NCI-H510A treated with DMSO at 0.1 percent for 48 hours (cell line): ENCODE results near the gene GIT1.

ENCODE experiments used
- DNase-seq: peaks from one replicate; lab custom pipeline; 2025; lab: John Stamatoyannopoulos, UW

The GIT1 gene

GRCh38 chr17:29616300-29617048 lies 27.0 kb upstream of the GIT1 start:
- no peak for DNase-seq

- no peak for DNase-seq
Measured at GRCh38 chr17:29615492-29616299, 26.2 kb upstream of the GIT1 start.

DNA sequence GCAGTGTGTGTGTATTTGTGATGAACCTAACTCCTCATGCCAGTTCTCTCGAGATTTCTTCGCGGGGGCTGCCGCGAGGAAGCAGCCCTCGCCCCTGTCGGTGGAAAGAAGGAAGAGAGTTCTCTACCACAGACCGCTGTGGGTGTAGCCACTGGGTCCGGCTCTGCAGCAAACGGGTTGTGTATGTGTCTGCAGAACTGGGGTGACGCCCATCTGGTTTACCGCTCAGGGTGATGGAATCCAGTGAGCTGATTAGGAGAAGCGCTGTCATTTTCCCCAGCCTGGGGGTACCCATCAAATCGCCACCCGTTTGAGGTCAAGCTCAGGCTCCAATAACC lies 25.6 kb upstream of the GIT1 start:
- no peak for DNase-seq

GRCh38 chr17:29614349-29615047 lies 25.1 kb upstream of the GIT1 start:
- no peak for DNase-seq

GRCh38 chr17:29613856-29614255 lies 24.4 kb upstream of the GIT1 start:
- DNase-seq, result no peak

DNA sequence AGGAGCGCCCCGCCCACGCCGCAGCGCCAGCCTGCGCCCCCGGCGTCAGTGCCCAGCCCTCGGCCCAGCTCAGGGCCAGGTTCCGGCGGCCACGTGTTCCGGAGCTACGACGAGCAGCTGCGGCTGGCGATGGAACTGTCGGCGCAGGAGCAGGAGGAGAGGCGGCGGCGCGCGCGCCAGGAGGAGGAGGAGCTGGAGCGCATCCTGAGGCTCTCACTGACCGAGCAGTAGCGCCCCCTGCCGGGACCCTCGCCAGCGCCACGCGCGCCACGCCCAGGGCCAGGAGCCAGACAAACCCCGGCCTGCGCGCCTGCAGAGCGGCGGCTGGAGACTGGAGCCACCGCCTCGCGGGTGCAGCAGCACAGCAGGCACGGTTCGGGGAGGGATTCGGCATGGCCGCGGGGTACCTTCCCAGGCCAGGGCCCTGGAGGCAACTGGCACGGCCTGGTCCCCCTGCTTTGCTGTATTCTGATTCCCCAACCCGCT lies 23.9 kb upstream of the GIT1 start:
- DNase-seq, result no peak

DNA sequence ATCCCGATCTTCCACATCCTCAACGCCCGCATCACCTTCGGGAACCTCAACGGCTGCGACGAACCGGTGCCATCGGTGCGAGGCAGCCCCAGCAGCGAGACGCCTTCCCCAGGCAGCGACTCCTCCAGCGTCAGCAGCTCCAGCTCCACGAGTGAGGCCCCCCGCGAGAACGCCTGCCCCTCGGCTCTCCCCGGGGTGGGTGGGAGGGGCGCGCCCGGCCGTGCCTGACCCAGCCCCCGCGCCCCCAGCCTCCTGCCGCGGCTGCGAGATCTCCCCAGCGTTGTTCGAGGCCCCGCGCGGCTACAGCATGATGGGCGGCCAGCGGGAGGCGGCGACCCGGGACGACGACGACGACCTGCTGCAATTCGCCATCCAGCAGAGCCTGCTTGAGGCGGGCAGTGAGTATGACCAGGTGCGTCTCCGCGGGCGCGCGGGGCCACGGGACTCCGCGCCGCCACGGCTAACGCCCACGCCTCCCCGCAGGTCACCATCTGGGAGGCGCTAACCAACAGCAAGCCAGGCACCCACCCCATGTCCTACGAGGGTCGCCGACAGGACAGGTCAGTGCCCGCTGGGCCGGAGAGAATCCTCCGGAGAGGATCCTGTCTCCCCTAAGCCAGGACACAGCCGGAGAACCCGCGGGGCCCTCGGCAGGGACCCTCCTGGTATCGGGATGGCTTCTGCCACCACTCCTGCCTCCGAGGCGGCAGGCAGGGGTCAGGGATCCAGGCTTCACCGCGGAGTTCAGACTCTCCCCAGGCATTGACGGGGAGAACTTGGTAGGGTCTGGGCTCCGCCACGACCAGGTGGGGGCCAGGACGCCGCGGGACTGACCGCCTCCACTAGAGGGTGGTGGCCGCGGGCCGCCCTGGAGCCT lies 23.2 kb upstream of the GIT1 start:
- no peak for DNase-seq

GRCh38 chr17:29612094-29612403 lies 22.6 kb upstream of the GIT1 start:
- no peak for DNase-seq

- DNase-seq, result no peak
Measured at GRCh38 chr17:29611351-29612093, 22.1 kb upstream of the GIT1 start.

DNA sequence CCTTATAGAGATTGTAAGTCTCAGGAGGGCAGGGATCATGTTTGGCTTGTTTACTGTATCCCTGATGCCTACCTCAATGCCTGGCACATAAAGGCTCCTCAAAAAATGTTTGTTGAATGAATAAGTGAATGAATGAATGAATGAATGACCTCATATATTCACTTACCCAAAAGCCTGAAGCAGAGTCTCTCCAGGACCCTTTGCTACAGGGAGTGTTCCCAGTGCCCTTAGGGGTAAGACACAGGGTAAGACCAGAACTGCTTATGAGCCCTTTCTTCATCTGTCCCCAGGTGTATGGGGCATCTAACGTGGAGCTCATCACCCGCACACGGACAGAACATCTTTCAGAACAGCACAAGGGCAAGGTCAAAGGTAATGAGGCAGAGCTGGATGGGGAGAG lies 20.9 kb upstream of the GIT1 start:
- no peak for DNase-seq

DNA sequence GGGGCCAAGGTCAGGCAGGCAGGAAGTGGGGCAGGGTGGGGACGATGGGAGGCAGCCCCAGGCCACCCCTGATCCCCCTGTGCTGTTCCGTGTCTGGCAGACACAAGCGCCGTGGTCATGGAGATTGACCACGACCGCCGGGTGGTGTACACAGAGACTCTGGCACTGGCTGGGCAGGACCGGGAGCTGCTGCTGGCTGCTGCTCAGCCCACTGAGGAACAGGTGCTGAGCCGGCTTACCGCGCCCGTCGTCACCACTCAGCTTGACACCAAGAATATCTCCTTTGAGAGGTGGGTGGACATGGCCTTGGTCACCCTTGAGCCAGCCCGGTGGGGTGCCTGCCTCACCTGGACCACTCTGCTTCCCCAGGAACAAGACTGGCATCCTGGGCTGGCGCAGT lies 19.5 kb upstream of the GIT1 start:
- no peak for DNase-seq

DNA sequence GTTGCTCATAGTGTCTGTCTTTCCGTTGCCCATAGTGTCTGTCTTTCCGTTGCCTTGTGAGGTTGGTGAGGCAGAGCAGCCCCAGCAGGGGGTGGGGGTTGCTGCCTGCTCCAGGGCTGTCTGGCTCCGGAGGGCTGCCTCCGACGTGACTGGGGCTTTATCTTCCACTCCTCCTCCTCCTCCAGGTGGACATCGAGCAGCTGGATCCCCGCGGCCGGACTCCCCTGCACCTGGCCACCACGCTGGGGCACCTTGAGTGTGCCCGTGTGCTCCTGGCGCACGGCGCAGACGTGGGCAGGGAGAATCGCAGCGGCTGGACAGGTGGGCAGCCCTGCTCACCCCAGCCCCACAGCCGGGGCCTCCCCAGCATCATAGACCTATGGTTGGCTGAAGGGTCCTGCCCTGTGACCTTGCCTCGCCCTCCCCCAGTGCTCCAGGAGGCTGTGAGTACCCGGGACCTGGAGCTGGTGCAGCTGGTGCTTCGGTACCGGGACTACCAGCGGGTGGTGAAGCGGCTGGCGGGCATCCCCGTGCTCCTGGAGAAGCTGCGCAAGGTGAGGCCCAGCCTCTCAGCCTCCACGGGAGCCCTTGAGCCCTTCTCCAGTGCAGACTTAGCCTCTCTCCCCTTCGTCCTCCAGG lies 18.2 kb upstream of the GIT1 start:
- no peak for DNase-seq

- no peak for DNase-seq
Measured at GRCh38 chr17:29603109-29603674, 13.7 kb upstream of the GIT1 start.

- no peak for DNase-seq
Measured at GRCh38 chr17:29597361-29598172, 8.1 kb upstream of the GIT1 start.

GRCh38 chr17:29596811-29597210 lies 7.4 kb upstream of the GIT1 start:
- no peak for DNase-seq

GRCh38 chr17:29595943-29596774 lies 6.7 kb upstream of the GIT1 start:
- DNase-seq, result no peak

DNA sequence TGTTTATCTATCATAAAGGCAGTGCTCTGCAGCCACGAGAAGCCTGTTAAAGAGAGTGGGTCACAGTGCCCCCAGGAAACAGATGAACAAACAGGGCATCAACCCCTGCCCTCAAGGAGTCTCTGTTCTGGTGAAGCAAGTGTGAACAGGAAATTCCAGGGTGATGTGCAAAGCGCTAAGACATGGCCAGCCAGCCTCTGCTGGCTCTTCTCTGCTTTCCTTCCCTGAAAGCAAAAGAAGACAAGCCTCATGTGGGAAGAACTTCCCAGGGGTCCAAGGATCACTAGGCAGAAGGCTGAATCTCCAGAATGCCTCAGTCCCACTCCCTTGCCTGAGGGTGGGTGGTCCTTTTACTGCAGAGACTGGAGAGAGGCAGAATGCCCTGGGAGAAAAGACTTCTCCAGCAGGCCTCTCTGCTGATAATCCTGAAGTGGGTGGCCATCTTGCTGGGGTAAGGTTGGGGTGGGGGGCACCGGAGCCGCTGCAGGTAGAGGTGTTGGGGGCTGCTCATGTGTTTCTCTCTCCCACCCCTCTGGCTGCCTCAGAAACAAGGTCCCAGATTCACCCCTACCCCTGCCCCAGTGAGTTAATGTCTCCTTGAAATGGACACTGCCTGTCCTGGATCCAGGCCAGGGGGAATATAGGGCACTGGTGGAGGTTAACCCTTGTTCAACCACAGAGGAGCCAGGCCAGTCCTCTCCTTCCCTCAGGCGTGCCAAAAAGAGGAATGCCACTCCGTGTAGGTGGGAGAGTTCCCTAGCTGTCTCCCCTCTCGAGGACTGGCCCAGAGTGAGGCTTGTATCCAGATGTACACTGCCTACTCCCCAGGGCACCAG lies 5.9 kb upstream of the GIT1 start:
- DNase-seq, result no peak
